Esophagus (tissue), 2 donors: ENCODE measurements around the gene CORO7. TPM values are rescaled to one million over a fixed set of nuclear protein-coding genes. Genes with fewer than 3 reads are reported as not detected.
A peak's percentile ranks its signal among the peaks of the same experiment; 100 is the strongest.

Source experiments
- H3K27ac ChIP-seq, 2 donors: one replicate each; pipeline ENCODE4 v1.5.1; 2013; ENCODE audit warnings: low read depth in 2 of 2, mild to moderate bottlenecking in 2 of 2, inconsistent platforms in 1 of 2, low read length in 1 of 2, moderate library complexity in 1 of 2
- H3K27me3 ChIP-seq, 2 donors: one replicate each; pipeline ENCODE4 v1.6.1; 2013; ENCODE audit warnings: low read length in 2 of 2, control low read depth in 1 of 2, mild to moderate bottlenecking in 1 of 2; ENCODE audit not compliant: insufficient read depth in 2 of 2, control insufficient read depth in 1 of 2
- H3K36me3 ChIP-seq, 2 donors: one replicate each; pipeline ENCODE4 v1.6.1; 2013; ENCODE audit warnings: low read length in 1 of 2; ENCODE audit not compliant: control insufficient read depth in 2 of 2, insufficient read depth in 2 of 2
- H3K4me1 ChIP-seq, 2 donors: one replicate each; pipeline ENCODE4 v1.6.1; 2013; ENCODE audit warnings: low read length in 1 of 2; ENCODE audit not compliant: control insufficient read depth in 2 of 2, insufficient read depth in 2 of 2
- H3K4me3 ChIP-seq, 2 donors: one replicate each; pipeline ENCODE4 v1.5.1; 2013; ENCODE audit warnings: low read length in 2 of 2, mild to moderate bottlenecking in 2 of 2, low read depth in 1 of 2, moderate library complexity in 1 of 2
- H3K9me3 ChIP-seq, 2 donors: one replicate each; pipeline ENCODE4 v1.6.1; 2013; ENCODE audit warnings: mild to moderate bottlenecking in 2 of 2, low read depth in 1 of 2, low read length in 1 of 2, moderate library complexity in 1 of 2; ENCODE audit not compliant: control insufficient read depth in 2 of 2, insufficient read depth in 1 of 2
- WGBS, 2 donors: extraction: QIAGEN DNeasy Blood & Tissue Kit; methylation state at CpG; one replicate each; pipeline ENCODE4 v1.1.7; 2013; 5-methylcytosine and 5-hydroxymethylcytosine counted together
- polyA plus RNA-seq, 2 donors: library from polyadenylated mRNA; stranded (reverse); fragments of 200-250 nt; gene quantifications; one replicate each; pipeline ENCODE4 v1.2.3, GENCODE V29; 2013
- donor health status: healthy with polysubstance abuse.
- donor health status: Bipolar disorder and iron deficiency.

CORO7 gene
- polyA plus RNA-seq, 2 donors = 11.6 to 12.8 TPM

DNA sequence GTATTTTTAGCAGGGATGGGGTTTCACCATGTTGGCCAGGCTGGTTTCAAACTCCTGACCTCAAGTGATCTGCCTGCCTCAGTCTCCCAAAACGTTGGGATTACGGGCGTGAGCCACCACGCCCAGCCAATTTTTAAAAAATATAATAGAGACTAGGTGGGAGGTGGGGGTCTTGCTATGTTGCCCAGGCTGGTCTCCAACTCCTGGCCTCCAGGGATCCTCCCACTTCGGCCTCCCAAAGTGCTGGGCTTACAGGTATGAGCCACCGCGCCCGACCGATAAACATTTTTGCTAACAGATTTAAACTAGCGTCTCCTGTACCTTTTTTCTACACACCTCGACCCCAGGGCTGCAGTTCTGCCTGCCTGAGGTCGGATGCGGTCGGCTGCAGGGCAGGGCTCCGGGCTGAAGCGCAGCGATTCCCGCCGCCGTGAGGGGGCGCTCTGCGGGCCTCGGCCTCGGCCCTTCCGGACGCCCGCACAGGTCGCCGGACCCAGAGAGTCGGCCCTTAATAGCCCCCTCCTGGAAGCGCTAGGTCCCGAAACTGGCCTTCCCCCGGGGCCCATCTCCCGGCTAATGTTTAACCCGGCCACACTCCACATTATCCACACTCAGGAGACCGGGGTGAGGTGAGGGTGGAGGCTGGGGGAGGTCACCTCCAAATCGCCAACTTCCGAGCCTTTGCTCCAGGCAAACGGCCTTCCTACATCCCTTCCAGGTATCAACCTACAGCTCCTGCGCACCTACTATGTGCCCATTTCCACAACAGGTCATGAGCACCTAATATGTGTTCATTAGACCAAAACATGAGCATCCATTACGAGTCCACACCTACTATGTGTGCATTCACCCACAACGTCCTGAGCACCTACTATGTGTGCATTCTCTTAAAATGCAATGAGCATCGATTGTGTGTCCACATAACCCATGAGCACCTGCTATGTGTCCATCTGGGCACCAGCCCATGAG lies 102.5 kb downstream of the CORO7 start:
- Histone ChIP-seq H3K27ac (no peak overlapping the region), H3K9me3 (no peaks in the 10 kb centered on the region), H3K4me1 (peaks cover 0 to 10% of the 10 kb centered on the region in 2 donors), H3K36me3 (no peaks in the 10 kb centered on the region), H3K27me3 (peaks cover 0 to 2% of the 10 kb centered on the region in 2 donors), H3K4me3 (no peak overlapping the region)
- WGBS, 2 donors = 15 to 19% methylated on average over 41 to 43 of the region's 43 CpGs

DNA sequence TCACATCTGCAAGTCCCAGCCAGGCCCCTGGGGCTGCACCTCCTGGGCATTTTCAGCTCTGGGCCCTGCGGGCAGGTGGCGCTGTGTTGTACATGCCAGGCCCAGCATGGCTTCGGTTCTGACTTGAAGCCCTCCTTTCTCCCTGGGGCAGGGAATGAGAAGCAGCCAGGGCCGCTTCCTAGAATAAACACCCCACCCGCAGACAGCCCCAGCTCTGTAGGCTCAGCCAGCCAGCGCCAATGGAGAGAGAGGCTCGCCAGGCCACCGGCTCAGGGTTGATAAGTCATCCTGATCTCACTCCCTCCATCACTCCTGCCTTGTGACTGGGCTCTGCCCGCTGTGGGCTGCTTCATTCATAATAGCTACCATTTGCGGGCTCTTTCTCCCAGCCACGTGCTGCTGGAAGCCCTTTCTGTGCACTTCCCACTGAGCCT lies 106.5 kb downstream of the CORO7 start:
- 28 to 43% methylated on average over 10 to 11 of the region's 11 CpGs for WGBS, 2 donors
- Histone ChIP-seq H3K4me3 (no peak overlapping the region), H3K9me3 (no peaks in the 10 kb centered on the region), H3K27ac (peak overlapping the region in 1 of 2 donors; percentile 34), H3K27me3 (no peaks in the 10 kb centered on the region), H3K4me1 (peaks cover 0 to 6% of the 10 kb centered on the region in 2 donors), H3K36me3 (no peaks in the 10 kb centered on the region)

DNA sequence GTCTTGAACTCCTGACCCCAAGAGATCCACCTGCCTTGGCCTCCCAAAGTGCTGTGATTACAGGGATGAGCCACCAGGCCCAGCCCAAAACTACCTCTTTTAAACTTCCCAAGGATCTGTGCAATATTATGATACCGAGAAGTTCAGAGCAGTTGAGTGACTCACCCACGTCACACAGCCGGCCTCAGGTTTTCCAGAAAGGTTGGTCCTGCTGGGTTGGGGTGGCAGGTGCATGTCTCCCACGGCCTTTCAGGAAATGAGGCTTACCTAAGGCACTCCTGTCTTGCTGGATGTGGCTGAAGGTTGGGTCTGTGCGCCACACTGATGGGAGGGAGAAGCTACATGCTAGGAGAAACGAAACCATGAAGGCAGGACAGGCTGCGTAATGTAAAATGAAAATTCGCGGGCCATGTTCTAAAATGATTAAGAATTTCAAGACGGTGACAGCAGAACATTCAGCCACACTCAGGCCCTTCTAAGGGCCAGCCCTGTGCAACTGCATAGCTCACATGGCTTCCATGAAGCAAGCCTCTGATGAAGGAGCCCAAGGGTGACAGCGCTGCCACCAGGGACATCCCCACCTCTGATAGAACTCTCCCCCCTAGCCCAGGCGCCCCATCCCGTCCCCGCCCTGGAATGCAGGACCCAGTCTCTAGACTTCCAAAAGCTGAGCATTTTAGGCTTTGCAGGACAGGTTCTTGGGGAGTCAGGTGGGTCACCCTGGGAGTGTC lies 107.1 kb downstream of the CORO7 start:
- peaks cover 0 to 3% of the 10 kb centered on the region in 2 donors for H3K4me1 ChIP-seq
- no peaks in the 10 kb centered on the region for H3K27me3 ChIP-seq
- H3K36me3 ChIP-seq = no peaks in the 10 kb centered on the region
- no peaks in the 10 kb centered on the region for H3K9me3 ChIP-seq
- H3K4me3 ChIP-seq = no peak overlapping the region
- peak overlapping the region in 1 of 2 donors; percentile 75 for H3K27ac ChIP-seq
- WGBS, 2 donors = 62 to 73% methylated on average over 14 of the region's 14 CpGs

DNA sequence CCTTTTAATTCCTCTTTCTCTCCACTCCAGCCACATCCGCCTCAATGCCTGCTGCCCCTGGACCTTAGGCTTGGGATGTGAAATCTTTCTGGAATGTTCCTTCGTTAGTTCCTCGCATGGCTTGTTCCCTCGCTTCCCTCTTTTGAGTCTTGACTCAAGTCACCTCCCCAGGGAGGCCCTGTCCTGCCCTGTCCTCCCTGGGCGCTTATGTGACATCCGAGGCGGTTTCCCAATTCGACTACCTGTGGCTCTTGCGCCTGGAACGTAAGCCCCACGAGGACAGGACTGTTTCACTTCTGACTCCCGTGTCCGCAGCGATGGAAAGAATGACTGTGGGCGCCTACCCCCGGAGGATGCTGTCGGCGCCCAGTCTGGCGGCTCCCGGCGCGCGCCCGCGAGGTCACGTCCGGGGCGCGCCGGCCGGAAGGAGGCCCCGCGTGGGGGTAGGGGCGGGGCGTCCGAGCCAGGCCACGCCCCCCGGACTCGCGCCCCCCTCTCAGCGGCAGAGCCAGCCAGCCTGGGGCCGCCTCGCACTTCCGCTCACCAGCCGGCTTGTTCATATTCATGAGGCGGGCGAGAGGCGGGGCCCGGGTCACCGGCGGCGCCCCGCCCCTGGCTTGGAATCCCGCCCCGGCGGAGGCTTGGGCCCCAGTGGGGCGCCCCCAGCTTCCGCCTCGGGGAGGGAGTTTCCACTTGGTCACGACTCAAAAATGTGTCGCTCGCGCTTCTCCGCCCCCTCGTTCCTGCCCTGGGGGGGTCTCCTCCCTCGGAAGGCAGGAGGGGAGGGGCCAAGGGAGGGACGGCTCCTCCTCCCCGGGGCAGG lies 109.0 kb downstream of the CORO7 start:
- Histone ChIP-seq H3K9me3 (no peaks in the 10 kb centered on the region), H3K27ac (peak overlapping the region; percentile 73 to 80), H3K4me3 (peak overlapping the region; percentile 44 to 51), H3K27me3 (no peaks in the 10 kb centered on the region), H3K4me1 (peaks cover 0 to 3% of the 10 kb centered on the region in 2 donors), H3K36me3 (no peaks in the 10 kb centered on the region)
- WGBS, 2 donors = 6 to 8% methylated on average over 54 to 68 of the region's 68 CpGs

DNA sequence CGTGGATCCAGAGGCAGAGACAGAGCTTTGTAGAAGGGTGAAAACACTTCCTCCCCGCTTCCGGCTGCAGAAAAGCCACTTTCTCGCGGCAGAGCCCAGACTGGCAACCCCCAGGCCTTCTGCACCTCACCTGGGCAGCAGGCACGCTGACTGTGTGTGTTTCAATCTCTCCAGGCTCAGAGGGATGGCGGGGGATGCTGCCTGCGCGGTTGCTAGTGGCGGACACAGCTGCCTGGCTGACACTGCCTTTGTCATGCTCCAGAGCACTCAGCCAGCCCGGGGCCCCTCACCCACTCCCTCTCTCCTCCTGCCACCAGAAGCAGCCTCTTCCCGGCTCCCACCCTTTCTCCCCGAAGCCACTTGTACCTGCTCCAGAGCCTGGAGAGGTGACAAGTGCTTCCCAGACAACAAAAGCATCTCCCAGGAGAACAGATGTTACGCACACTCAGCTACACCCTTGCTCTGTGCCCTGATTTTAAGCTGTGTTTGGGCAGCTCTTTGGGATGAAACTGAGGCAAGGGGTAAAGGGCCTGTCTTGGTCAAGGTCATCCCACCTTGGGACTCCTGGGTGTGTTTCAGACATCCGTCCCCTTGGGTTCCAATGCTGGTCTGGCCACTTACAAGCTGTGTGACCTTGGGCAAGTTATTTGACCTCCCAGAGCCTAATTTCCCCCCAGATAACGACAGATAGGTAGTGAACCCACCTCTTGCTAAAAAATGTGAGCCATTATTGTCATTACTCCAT lies 109.8 kb downstream of the CORO7 start:
- WGBS, 2 donors = 53 to 54% methylated on average over 16 of the region's 16 CpGs
- no peaks in the 10 kb centered on the region for H3K9me3 ChIP-seq
- peak overlapping the region; percentile 73 to 80 for H3K27ac ChIP-seq
- H3K27me3 ChIP-seq = no peaks in the 10 kb centered on the region
- H3K4me1 ChIP-seq = peaks cover 0 to 3% of the 10 kb centered on the region in 2 donors
- no peaks in the 10 kb centered on the region for H3K36me3 ChIP-seq
- peak overlapping the region; percentile 44 to 51 for H3K4me3 ChIP-seq

Other genes with a start within 250 kb of the CORO7 start
- gene SRL, start 174.5 kb downstream of the CORO7 start, polyA plus RNA-seq = under 1 TPM; 0.16 to 0.22 TPM
- gene TFAP4, start 143.6 kb downstream of the CORO7 start, polyA plus RNA-seq = 1 to 10 TPM; 6.2 to 7.8 TPM
- gene GLIS2, start 100.5 kb downstream of the CORO7 start, polyA plus RNA-seq = 1 to 10 TPM; 1.2 to 1.6 TPM
- 10 to 100 TPM; 48.2 to 86.1 TPM for gene PAM16, start 65.3 kb downstream of the CORO7 start, polyA plus RNA-seq
- 10 to 100 TPM; 25.5 to 32.7 TPM for gene VASN, start 44.7 kb downstream of the CORO7 start, polyA plus RNA-seq
- gene DNAJA3, start 9.3 kb upstream of the CORO7 start, polyA plus RNA-seq = 10 to 100 TPM; 20.5 to 27.8 TPM
- gene NMRAL1, start 58.0 kb upstream of the CORO7 start, polyA plus RNA-seq = 10 to 100 TPM; 39.8 to 40.7 TPM
- gene HMOX2, start 59.8 kb upstream of the CORO7 start, polyA plus RNA-seq = 10 to 100 TPM; 77.1 to 85.9 TPM
- gene CDIP1, start 122.2 kb upstream of the CORO7 start, polyA plus RNA-seq = 10 to 100 TPM; 12.0 to 12.1 TPM
- under 1 TPM; 0.04 to 0.08 TPM for gene C16orf96, start 139.7 kb upstream of the CORO7 start, polyA plus RNA-seq
- 10 to 100 TPM; 18.6 to 34.7 TPM for gene UBALD1, start 198.3 kb upstream of the CORO7 start, polyA plus RNA-seq
- 10 to 100 TPM; 10.9 to 15.1 TPM for gene MGRN1, start 208.2 kb upstream of the CORO7 start, polyA plus RNA-seq